Measurements from ENCODE around the gene KPNA2. TPM values are rescaled to one million over a fixed set of nuclear protein-coding genes. Genes with fewer than 3 reads are reported as not detected.

The KPNA2 gene
- total and polyA plus RNA-seq, 2 of the 8 experiments (the other 6 are each of a cell fraction or from before 2014, with no cell fraction given), result 413 to 612 TPM

DNA sequence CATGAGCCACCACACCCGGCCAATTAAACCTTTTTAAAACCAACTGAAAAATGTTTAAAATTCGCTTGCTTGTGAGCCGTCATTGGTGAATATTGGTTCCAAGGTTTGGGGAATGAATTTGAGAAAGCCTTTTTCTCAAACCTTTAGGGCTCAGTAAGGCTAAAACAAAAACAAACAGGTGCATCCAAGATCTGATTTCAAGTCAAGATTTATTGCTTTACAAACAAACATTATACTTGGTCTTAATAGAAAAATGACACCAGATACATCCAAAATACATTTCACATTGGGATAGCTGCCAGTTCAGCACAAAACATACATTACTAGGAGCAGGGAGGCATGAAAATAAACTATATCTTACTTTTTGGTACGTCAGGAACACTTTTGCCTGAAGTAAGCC, 44.6 kb upstream of the KPNA2 start:
- H2BK20ac ChIP-seq (ENCODE audit: low read length), result no peak overlapping the region
- H3K36me3 ChIP-seq (ENCODE audit: control insufficient read depth in 2 of 4, insufficient read depth in 4 of 4, low read length in 3 of 4), result no peaks in the 10 kb centered on the region
- H3K4me1 ChIP-seq (replicated peaks in 1 of 4; ENCODE audit: control insufficient read depth in 3 of 4, insufficient read depth in 4 of 4, low read length in 3 of 4), result peaks cover 0 to 13% (median 4%) of the 10 kb centered on the region in 4 experiments; a peak in 4 of 7 replicates
- H3K79me1 ChIP-seq (ENCODE audit: low read depth, low read length), result no peaks in the 10 kb centered on the region
- no peak overlapping the region for H4K91ac ChIP-seq (replicated peaks; ENCODE audit: insufficient read length, low read length)
- no peaks in the 10 kb centered on the region for H3K79me2 ChIP-seq (ENCODE audit: control insufficient read depth in 1 of 2, insufficient read depth in 2 of 2, low read length in 2 of 2)
- no peak overlapping the region for H3K4me2 ChIP-seq (ENCODE audit: insufficient read depth in 1 of 2, low read depth in 2 of 2, low read length in 2 of 2)
- POLR2A ChIA-PET (ENCODE audit: partially characterized antibody), result interaction anchor here (1.2 kb wide), 1 partner anchor 17 kb away, joined by 4 read pairs; no protein-coding TSS in a partner anchor
- H2BK120ac ChIP-seq (replicated peaks; ENCODE audit: low read depth, low read length), result no peak overlapping the region
- H3K4me3 ChIP-seq (ENCODE audit: extremely low read depth in 1 of 4, insufficient read depth in 2 of 4, low read depth in 3 of 4, low read length in 4 of 4), result no peak overlapping the region
- no peak overlapping the region for H3K9ac ChIP-seq (replicated peaks in 1 of 4; ENCODE audit: extremely low read depth in 1 of 4, low read depth in 3 of 4, low read length in 3 of 4)
- no peak overlapping the region for H2BK12ac ChIP-seq (ENCODE audit: low read depth, low read length)
- no peak overlapping the region for H4K5ac ChIP-seq (ENCODE audit: insufficient read length, low read depth, low read length)
- H4K8ac ChIP-seq (ENCODE audit: extremely low read depth, insufficient read depth, low read length), result no peak overlapping the region
- H2AK5ac ChIP-seq (ENCODE audit: low read depth, low read length), result no peak overlapping the region
- no peaks in the 10 kb centered on the region for H3K9me3 ChIP-seq (ENCODE audit: insufficient read depth in 2 of 2, low read depth in 1 of 2, low read length in 1 of 2)
- DNase-seq (ENCODE audit: low read depth in 1 of 2, low spot score in 2 of 2) (no peak), FAIRE-seq (no peak)
- H3K23me2 ChIP-seq (ENCODE audit: low read depth, low read length), result peaks cover 7% of the 10 kb centered on the region; the same call in 1 of the 2 replicates
- H2BK15ac ChIP-seq (ENCODE audit: low read length), result no peak overlapping the region
- no peaks in the 10 kb centered on the region for H4K20me1 ChIP-seq (replicated peaks in 1 of 2; ENCODE audit: control insufficient read depth in 1 of 2, insufficient read depth in 2 of 2, low read length in 2 of 2)
- WGBS, 2 experiments (ENCODE audit: extremely low coverage in 1 of 2, insufficient coverage in 1 of 2, insufficient read length in 1 of 2, insufficient replicate concordance in 2 of 2, low coverage in 1 of 2, low lambda C conversion rate in 2 of 2, missing lambda C conversion rate in 1 of 2), result 89% methylated on average over 4 of the region's 4 CpGs; no CpG with 5 or more reads in 1 of the 2 experiments
- H3K23ac ChIP-seq (ENCODE audit: insufficient read length), result no peak overlapping the region
- no peak overlapping the region for H3K56ac ChIP-seq (replicated peaks; ENCODE audit: insufficient read length, low read depth, low read length)
- H3K27me3 ChIP-seq (replicated peaks in 1 of 4; ENCODE audit: control insufficient read depth in 3 of 4, extremely low read depth in 1 of 4, insufficient read depth in 3 of 4, low read length in 3 of 4), result peaks cover 0 to 12% (median 3%) of the 10 kb centered on the region in 4 experiments; a peak in 5 of 7 replicates
- H2BK5ac ChIP-seq (ENCODE audit: low read depth, low read length), result no peak overlapping the region
- H3K18ac ChIP-seq (ENCODE audit: extremely low read depth, low read length), result no peak overlapping the region
- no peak overlapping the region for H2AFZ ChIP-seq (ENCODE audit: low read length)
- CTCF ChIA-PET (ENCODE audit: partially characterized antibody), result interaction anchor here (1.5 kb wide), 1 partner anchor 19 kb away, joined by 3 read pairs; no protein-coding TSS in a partner anchor
- no peak overlapping the region for H3K4ac ChIP-seq (replicated peaks; ENCODE audit: insufficient read length, low read depth, low read length)
- H3K27ac ChIP-seq (ENCODE audit: low read depth, low read length), result no peak overlapping the region
- H3K14ac ChIP-seq (ENCODE audit: insufficient read length), result no peak overlapping the region
- no peak for TF ChIP-seq MAFK (IDR thresholded peaks at IDR 0.05; ENCODE audit: low read depth, low read length)
- TF ChIP-seq FOSL1 (IDR thresholded peaks at IDR 0.05; ENCODE audit: insufficient read depth, low read depth, low read length), result no peak
- TF ChIP-seq ZNF274 (IDR thresholded peaks at IDR 0.05; ENCODE audit: borderline replicate concordance, extremely low read depth, low read length), result no peak
- TF ChIP-seq SRF (IDR thresholded peaks at IDR 0.05; ENCODE audit: low read depth, low read length), result no peak
- TF ChIP-seq TCF12 (IDR thresholded peaks at IDR 0.05; ENCODE audit: low read depth, low read length), result no peak
- no peak for TF ChIP-seq NANOG (IDR thresholded peaks at IDR 0.05; ENCODE audit: insufficient read depth, low read depth, low read length, poor library complexity, severe bottlenecking)

All from H1 (cell line).